Measurements from ENCODE around the gene ELFN1.
"Not testable (repeated sequence)": the region's sequence is repeated elsewhere in the genome, so short reads cannot be mapped to it uniquely, and the experiment has no call there.

ELFN1 gene

DNA sequence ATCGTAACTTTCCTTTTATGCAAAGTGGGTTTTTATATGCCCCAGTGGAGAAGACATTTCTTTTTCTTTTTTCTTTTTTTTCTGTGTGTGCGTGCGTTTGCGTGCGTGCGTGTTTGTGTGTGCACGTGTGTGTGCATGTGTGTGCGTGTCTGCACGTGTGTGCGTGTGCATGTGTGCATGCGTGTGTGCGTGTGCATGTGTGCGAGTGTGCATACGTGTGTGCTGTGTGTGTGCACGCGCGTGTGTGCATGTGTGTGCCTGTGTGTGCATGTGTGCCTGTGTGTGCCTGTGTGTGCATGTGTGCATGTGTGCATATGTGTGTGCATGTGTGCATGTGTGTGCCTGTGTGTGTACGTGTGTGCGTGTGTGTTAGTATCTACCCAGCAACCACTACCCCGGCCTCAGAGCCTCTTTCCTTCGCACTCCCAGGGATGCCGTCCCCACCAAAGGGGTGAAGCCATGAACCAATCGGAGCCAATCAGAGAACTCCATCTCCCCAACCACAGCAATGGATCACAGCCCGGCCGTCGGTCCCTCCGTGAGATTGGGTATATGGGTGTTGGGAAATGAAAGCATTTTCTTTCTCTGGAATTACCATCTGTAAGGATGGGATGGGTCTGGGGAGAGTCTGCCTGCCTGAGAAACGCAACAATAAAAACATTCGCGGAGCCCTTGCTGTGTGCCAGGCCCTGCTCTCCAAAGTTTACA, 92.3 kb downstream of the ELFN1 start:
- DNase-seq = no peak

GRCh38 chr7:1763033-1763432, 93.0 kb downstream of the ELFN1 start:
- no peak for DNase-seq

DNA sequence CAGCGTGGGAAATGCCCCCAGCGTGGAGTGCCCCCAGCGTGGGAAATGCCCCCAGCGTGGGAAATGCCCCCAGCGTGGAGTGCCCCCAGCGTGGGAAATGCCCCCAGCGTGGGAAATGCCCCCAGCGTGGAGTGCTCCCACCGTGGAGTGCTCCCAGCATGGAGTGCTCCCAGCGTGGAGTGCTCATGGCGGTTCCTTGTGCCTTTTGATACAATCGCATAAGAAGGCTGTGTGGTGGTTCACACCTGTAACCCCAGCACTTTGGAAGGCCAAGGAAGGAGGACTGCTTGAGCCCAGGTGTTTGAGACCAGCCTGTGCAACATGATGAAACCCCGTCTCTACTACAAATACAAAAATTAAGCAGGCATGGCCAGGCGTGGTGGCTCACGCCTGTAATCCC, 93.8 kb downstream of the ELFN1 start:
- DNase-seq = not testable (repeated sequence)

GRCh38 chr7:1765336-1765735, 95.3 kb downstream of the ELFN1 start:
- DNase-seq = no peak

DNA sequence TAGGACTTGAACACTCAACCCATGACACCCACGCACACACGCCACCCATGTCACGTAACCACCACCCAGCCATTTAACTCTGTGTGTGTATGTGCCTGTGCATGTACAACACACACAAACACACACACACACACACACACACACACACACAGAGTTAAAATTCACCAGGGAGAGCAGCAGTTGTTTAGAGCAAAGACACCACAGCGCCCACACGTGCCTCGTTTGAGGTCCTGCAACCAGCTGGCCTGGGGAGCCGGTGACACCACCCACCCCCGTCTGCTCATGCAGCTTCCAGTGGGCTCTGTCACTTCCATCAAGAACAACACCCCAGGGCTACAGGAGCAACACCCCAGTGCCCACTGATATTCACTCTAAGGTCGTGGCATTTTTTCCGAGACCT, 97.4 kb downstream of the ELFN1 start:
- no peak for DNase-seq

- no peak for DNase-seq
These were observed 98.8 kb downstream of the ELFN1 start for GRCh38 chr7:1768832-1769231.

- no peak for DNase-seq
These were observed 99.5 kb downstream of the ELFN1 start for GRCh38 chr7:1769286-1770200.

DNA sequence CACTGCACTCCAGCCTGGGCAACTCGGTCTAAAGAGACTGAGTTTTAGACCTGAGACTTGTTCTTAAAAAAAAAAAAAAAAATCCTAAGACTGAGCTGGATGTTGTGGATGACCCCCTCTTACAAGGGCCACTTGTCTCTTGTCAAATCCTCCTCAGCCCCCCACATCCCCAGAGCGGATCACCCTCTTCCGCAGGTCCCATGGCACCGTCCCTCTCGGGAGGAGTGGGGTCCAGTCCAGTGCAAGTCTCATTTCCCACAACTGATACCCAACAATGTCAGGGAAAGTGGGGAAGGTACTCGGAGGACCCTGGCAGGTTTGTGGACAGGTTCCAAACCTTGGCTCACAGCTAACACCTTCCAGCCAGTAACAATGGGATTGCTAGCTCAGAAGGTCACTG, 100.3 kb downstream of the ELFN1 start:
- no peak for DNase-seq

DNA sequence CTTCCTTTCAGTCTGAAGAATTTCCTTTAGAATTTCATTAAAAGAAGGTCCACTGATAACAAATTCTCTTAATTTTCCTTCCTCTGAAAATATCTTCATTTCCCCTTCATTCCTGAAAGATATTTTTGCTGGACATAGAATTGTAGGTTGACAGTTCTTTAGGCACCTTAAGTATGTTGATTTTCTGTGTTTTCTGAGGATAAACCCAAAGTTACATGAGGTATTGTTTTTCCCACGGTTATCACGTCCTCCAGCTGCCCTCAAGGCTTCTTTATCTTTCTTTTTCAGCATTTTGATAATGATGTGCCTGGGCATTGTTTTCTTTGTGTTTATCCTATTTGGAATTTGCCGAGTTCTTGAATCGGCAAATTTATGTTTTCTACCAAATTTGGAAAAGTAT, 105.3 kb downstream of the ELFN1 start:
- no peak for DNase-seq

- DNase-seq = no peak
These were observed 107.0 kb downstream of the ELFN1 start for GRCh38 chr7:1777122-1777521.

- no peak for DNase-seq
These were observed 109.4 kb downstream of the ELFN1 start for GRCh38 chr7:1779445-1779844.

GRCh38 chr7:1781369-1781768, 111.3 kb downstream of the ELFN1 start:
- no peak for DNase-seq

- no peak for DNase-seq
These were observed 115.8 kb downstream of the ELFN1 start for GRCh38 chr7:1785839-1786238.

DNA sequence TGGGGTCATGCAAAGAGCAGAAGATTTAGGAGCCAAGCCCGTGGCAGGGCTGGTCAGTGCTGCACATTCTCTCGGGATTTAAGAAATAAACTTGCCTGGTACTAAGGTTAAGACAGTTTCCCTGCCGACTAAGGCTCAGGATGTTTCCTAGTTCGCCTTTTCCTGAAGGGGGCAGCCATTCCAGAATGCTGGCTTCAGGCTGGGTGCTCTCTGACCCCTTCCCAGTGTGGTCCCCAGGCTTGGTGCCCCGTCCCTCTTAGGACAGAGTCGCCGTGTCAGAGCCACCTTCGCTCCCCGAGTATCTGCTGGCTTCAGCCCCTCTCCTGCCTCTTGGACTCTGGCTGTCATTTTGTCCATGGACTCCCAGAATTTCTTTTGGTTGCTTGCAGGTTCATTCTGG, 117.2 kb downstream of the ELFN1 start:
- no peak for DNase-seq

DNA sequence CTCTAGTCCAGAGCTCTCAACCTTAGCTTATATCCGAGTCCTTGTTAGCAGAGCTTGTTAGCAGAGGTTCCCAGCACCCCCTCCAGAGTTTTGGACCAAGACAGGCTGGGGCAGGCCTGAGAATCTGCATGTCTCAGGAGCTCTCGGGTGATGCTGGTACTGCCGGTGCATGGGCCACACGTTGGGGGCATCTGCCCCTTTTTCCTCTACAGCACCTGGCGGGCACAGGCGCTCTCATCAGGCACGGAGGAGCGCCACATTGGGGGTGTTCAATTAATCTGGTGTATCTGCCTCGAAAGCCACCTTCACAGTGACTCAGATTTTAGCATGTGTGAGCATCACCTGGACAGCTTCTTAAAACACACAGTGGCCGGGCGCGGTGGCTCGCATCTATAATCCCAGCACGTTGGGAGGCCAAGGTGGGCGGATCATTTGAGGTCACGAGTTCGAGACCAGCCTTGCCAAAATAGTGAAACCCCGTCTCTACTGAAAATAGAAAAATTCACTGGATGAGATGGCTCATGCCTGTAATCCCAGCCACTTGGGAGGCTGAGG, 117.7 kb downstream of the ELFN1 start:
- DNase-seq = no peak

DNA sequence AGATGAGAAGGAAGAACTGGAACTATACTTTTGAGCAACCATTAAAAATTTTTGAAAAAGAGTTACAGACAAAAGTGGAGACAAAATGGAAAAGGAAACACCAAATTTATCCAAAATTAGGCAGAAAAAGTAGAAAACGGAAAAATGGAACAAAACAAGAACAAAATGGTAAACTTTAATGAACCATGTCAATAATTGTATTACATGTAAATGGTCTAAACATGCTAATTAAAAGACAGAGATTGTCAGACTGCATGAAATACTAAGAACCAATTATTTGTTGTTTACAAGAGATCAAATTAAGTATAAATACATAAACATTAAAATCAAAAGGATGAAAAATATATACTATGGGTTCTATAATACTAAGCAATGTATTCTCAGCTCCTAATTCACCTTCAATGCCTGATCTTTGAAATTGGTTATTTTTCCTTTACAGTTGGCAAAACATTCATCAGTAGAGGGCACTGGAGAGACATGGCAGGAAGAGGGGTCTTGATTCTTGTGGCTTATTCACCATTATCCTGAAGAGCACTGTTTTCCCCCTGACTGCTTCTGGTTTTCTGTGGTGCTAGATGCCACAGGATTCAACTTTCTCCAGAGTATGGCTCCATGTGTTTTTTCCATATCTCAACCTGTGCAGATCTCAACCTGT, 124.9 kb downstream of the ELFN1 start:
- no peak for DNase-seq
